ENCODE results near the gene NEUROG3.

NEUROG3 gene, protein sequence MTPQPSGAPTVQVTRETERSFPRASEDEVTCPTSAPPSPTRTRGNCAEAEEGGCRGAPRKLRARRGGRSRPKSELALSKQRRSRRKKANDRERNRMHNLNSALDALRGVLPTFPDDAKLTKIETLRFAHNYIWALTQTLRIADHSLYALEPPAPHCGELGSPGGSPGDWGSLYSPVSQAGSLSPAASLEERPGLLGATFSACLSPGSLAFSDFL

DNA sequence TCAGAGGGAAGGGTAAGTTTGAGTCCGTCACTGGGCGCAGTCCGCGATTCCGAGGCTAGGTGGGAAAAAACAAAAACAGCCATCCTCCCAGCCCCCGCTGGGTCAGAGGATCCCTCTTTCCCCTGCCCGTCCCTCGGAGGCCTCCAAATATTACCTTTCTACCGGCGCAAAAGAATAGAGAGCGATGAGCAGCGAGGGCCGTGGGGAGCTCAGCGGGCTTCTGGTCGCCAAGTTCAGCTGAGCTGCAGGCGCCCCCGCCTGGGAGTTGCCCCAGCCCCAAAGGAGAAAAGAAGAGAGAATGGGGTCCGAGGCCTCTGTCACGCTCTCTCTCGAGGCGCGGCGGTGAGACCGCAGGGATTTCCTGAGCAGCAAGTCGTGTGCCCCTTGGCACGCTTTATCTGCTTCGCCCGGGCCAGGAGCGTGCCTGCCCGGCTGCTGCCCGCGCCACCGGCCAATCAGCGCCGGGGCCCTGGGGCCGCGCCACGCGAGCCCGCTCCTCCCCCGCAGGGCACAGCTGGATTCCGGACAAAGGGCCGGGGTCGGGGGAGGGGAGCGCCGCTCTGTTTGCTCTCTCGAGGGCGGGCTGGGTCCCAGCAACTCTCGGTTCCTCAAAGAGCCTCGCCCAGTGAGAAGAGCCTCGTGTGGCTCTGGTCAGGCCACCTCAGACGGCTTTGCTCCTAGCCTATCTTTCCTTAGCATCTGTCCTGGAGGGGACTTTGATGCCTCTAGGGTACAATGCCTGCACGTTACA, at the start of gene NEUROG3:
TSS of gene NEUROG3 (minus strand) at position 367 of the 751 bp plus-strand sequence. CDS start 379 bp downstream, outside the sequence.
- no peak for DNase-seq

DNA sequence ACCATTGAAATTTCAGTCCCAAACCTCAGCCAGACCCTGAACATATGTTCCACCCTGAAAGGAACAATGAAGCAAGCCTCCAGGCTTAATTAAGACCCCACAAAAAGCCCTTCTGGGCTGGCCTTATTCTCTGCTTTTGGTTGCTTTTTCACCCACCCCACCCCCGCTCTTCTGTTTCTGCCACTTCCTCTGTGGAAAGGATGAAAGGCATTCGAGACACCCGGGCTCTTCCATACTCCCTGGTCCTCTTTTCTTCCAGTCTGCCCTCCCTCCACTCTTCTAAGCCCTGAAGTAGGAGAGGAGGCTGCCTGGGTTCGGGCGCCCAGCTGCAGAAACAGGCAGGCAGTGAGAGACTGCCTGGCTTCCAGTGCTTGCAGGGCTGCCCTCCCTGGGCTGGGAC, 47.4 kb upstream of the NEUROG3 start:
- DNase-seq: no peak

DNA sequence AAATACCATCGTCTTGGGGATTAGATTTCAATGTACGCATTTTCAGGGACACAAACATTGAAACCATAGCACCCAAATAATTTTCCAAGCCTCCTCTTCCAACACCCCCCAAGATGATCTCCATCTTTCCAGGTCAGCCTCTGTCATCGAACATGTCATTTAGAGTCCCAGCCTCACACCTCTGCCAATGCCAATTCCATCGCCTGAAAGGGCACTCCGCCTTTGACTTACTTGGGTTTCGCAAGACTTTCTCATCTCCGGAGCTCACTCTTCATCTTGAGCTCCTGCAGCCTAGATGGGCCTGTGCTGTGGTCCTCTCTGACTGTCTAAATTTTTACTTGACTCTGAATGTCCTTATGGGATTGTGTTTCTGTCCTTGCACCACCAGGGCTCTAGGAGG, 46.4 kb upstream of the NEUROG3 start:
- no peak for DNase-seq

DNA sequence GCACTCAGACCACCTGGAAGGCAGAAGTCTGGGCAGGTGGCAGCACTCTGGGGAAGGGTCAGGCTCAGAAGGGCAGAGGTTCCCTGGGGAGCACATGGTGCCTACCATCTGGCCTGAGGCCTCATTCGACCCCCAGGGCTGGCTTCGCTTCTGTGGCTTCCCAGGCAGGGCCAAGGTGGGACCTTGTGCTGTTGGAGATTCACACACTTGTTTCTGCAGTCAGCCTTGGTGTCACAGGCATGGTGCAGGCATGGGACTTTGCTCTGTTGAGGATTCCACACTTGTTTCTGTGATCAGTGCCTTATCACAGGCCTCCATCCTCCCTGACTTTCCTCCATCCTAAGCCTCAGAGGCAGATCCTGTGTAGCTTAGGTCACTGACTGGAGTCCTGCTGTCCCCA, 45.5 kb upstream of the NEUROG3 start:
- DNase-seq: no peak

DNA sequence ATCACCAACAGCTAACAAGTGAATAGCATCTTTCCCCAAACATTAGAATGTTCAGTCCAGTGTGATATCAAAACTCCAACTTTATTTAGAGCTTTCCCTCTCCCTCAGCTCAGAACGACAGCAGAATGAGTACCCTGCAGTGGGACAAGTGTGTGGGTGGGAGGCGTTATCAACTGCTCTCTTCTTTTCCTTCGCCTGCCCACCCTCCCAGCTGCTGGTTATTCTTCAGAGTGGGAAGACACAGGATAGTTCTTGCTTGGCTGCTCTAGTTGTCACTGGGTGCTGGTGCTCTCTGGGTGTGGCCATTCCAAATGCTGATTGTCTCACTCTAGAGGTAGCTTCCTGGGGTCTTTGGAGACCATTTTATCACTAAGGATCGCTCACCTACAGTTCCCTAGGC, 43.1 kb upstream of the NEUROG3 start:
- DNase-seq: no peak

DNA sequence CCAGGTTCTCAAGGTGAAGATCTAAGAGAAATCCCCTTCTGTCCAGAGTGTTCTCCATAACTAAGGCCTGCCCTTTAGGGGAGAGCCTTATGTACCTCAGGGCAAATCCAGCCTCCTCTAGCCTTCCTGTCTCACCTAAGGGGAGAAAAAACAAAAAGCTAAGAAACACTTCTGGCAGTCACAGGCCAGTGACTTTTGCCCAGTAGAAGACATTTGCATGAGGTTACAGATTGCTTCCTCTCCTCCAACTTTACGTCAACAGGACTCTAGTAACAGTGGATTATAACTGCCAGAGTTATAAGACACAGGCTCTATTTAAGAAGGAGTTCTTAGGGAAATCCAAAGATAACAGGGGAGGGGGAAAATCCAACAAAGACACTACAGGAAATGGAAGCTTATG, 40.9 kb upstream of the NEUROG3 start:
- no peak for DNase-seq

DNA sequence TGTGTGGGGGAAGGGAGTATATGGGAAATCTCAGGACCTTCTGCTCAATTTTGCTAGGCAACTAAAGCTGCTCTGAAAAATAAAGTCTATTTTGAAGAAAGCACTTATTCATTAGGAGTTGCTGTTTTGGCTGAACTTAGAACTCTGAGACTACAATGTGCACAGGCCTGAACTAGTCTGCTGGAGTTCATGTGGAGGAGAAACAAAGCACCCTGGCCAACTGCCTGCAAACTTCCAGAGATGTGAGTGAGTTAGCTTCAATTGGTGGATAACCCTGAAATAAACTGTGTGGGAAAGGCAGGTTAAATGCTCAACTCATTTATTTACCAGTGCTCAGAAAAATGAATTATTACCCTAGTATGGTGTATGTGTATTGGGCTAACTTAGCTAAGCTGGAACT, 39.5 kb upstream of the NEUROG3 start:
- no peak for DNase-seq

DNA sequence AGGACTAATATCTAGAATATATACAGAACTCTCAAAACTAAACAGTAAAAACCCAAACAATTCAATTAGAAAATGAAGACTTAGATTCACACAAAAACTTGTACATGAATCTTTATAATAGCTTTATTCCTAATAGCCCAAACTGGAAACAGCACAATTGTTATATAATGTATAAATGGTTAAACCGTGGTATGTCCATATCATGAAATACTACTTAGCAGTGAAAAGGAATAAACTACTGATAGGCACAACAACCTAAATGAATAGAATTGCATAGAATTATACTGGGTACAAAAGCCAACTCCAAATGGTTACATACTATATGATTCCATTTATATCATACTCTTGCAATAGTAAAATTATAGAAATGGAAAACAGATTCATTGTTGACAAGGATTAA, 35.9 kb upstream of the NEUROG3 start:
- no peak for DNase-seq

DNA sequence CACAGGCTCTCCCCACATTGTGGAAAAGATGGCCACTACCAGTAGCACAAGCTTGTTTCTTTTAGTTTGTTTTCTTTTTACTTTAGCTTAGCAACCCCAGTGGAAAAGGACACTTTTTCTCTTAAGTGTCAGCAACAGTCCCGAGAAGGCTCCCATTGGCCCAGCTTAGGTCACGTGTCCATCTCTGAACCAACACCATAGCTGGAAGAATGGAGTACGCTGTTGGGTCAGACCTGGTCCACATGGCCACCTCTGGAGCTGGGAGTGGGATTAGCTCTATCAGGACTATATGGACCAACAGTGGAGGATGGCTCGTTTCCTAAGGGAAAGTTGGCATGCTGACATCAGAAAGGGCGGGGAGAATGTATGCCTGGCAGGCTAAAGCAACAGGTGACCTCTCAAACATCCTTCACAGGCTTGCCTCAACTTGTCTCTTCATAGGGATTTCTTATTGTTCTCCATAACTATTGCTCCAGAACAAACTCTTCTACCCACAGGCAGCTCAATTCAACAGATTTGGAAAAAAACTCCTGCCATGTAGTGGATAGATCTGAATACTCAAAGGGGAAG, 27.6 kb upstream of the NEUROG3 start:
- no peak for DNase-seq

DNA sequence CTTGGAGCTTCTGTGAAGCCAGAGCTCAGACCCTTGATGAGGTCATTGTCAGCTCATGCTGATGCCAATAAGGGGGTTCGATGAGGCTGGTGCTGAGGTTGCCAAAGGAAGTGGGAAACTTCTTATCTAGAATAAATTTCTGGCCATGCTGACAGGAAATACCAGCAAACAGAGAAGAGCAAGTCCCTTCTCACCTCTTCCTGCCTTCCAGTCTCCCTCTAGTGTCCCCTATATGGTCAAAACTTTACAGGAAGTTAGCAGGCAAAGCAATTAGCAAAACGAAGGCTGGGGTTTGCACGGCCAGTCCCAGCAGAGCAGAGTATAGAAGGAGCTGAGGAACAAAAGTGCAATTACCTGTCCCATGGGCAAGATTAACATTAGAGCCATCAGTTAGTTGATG, 15.1 kb upstream of the NEUROG3 start:
- DNase-seq: no peak

DNA sequence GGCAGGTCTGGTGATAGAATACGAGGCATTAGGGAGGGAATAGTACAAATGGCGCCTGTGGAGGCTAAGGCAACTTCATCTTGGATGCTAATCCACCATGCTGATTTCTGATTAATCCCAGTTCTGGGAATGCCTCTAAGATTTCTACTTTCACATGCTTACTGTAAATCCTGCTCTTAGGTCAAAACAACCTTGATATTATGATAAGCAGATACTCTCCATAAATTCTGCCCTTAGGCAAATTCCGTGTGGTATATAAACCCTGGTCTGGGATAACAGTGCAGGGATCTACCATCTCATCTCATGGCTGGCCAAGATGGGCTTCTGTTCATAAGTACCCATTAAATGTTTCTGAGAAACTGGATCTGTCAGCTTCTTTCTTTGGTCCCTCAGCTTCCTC, 11.4 kb upstream of the NEUROG3 start:
- no peak for DNase-seq

DNA sequence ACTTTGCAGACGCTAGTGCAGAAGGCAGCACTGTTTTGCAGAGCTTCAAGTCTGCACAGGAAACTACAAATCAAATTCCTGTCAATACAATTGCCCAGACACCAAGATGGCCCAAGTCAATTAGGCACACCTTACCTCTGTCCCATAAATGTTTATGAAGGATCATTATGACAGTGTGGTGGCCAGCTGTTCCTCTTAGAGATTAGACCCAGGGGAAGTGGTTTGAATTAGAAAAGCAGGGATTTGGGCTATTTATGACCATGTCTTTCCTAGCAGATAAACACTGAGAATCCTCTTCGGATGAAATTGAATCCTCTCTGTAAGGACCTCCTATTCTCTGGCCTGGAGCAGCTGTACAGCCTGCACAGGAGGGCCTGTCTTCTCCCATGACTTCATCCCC, 9.9 kb upstream of the NEUROG3 start:
- DNase-seq: no peak

DNA sequence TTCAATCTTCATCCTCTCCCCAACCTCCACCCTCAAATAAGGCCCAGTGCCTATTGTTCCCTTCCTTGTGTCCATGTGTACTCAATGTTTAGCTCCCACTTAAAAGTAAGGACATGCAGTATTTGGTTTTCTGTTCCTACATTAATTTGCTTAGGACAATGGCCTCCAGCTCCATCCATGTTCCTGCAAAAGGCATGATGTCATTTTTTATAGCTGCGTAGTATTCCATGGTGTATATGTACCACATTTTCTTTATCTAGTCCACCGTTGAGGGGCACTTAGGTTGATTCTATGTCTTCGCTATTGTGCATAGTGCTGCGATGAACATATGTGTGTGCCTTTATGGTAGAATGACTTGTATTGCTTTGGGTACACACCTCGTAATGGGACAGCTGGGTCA, 7.2 kb upstream of the NEUROG3 start:
- no peak for DNase-seq

DNA sequence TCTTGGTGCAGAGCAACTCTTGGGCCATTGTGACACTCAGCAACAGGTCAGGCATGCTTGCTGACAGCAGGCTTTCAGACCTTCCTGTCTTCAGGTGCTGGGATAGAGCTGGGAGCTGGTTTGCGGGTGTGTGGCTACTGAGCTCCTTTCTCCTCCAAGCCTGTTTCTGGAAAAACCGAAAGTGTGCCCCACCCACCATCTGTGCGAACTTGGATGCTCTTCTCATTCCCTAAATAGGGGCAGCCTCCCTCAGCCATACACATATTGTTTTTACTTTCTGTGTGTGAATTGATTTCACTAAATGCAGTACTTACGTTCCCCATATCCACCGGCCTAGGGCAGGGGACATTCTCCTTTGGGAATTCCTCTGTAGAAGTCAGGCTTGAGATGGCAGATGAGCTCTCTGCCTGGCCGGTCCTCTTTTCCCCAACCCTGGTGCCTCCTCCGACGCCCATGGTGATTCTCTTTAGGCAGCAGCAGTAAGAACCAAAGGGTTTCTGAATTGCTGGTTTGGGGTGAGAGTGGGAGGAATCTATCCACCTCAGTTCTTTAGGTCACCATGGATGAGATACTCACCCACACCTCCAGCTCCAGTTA, 6.3 kb upstream of the NEUROG3 start:
- DNase-seq: peak; percentile 5

DNA sequence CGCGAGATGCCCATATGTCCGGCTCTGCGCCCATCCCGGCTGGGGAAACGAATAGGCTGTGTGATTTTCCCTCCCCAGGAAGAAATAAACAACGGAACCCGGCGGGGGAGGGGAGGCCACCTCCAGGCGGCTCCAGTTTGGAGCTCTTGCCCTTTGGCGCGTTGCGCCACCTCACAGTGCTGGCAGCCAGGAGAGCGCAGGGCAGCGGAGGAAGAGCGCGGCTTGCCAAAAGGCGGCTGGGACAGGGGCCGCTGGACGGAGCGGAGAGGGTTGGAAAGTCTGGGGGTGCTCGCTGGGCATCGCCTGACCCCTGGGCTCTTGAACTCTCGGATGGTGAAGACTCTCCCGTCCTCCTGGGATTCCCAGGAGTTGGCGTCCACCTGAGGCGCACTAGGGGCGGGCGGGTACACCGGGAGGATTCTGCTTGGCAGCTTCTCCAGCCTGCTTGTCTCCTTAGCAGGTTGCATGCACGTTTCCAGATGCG, 5.3 kb upstream of the NEUROG3 start:
- DNase-seq: peak; percentile 61

DNA sequence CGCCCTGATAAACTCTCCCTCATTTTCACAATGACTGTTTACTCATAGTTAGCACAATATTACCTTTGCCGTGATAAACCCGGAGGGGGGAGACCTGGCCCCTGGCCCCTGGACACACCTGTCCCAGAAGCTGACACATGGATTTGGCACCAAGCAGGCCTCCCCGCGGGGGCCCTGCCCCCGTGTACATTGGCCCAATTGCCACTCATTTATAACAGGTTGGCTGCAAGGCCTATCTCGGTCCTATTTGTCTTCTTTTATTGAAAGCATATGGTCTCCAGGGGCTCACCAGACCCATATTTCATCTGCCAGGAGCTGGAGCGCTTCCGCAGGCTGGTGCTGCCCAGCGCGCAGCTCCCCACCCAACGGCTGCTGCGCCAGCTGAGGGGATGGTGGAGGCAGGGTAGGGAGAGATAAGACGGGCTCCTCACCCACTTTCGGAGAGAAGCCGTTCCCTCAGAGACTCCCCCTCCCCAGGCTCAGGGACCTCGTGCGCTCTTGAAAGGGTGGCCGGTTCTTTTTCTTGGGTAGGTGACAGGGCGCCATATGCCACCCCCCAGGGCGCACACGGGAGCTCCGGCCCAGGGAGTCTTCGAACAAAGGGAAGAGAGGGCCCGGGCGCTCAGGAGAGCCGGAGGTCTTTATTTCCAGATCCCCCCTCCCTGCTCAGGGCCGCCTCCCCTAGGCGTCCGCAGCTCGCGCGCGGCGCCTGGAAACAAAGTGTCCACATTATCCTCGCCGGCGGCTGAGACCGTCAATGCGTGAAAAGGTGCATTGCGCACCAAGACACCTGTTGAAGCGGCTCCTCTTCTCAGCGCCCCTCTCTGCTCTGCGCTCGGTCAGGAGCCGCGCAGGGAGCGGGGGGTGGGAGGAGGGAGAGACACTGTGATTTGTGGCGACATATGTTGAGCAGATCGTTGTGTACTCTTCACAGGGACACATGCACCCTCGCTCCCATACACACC, 4.3 kb upstream of the NEUROG3 start:
- peak; percentile 80 for DNase-seq

DNA sequence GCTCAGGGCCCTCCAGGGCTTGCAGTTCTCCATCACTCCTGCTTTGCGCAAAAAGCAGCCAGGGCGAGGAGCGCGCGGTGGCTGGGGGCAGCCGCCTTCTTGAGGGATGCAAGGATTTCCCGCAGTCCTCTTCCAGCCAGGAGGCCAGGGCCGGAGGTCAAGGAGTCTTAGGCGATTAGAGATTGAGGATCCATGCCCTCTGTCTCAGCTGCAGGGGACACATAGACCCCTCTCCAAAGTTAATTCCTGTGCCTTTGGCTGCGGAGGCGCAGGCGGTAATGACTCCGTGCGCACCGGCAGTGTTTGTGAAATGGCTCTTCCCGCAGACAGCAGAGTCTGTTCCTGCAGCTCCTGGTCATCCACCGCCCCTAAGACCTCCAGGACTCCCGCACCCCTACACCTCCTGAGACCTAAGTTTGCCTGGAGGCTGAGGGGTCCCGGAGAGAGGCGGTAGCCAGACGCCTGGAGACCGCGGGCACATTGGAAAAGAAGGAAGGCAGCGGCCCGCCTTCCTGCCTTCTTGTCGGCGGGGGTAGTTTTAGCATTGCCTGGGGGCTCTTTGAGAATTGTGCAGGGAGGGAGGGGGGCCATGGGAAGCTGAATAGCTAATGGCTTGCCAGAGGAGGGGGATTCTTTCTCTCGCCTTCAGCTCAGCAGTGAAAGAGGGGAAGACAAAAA, 3.3 kb upstream of the NEUROG3 start:
- no peak for DNase-seq

DNA sequence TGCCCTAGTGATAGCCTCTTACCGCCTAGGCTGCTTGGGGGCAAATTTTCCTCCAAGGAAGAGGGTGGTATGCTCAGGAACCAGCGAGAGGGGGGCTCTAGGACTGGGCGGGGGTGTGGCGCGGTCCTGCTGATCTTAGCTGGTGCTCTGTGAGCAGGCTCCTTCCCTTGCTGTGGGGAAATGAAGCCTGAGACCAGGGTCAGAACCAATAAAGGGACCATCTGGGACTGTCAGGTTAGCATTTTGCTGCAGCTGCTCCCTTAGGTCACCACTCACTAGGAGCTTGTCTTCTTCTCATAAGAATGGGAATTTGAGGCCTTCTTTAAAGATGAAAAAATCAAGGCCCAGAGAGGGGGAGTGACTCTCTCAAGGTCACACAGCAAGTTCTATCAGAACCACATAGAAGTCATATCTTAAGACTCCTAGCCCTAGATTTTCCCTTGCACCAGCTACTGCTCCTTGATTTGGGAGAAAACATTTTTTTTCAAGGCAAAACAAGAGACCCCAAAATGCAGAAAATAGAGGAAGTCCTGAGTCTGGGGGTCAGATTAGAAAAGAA, 2.0 kb upstream of the NEUROG3 start:
- DNase-seq: no peak

DNA sequence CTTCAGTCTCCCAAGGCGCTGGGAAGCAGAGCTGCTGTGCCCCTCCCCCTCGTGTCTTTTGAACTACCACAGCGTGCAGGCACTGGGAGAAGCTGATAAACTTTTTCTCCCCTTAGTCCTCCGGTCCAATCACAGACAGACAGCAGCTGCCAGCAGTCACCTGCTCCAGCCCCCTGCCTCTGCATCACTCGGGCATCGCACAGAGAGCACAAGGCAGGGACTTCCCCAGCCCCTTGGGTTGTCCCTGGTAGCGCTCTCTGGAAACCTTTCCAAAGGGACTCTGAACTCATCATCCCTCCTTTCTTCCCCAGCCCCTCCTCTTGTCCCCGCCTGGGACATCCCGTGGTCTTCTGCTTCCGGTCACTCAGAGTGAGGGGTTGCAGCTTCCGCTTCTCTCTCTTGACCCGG, 1.4 kb upstream of the NEUROG3 start:
- no peak for DNase-seq

DNA sequence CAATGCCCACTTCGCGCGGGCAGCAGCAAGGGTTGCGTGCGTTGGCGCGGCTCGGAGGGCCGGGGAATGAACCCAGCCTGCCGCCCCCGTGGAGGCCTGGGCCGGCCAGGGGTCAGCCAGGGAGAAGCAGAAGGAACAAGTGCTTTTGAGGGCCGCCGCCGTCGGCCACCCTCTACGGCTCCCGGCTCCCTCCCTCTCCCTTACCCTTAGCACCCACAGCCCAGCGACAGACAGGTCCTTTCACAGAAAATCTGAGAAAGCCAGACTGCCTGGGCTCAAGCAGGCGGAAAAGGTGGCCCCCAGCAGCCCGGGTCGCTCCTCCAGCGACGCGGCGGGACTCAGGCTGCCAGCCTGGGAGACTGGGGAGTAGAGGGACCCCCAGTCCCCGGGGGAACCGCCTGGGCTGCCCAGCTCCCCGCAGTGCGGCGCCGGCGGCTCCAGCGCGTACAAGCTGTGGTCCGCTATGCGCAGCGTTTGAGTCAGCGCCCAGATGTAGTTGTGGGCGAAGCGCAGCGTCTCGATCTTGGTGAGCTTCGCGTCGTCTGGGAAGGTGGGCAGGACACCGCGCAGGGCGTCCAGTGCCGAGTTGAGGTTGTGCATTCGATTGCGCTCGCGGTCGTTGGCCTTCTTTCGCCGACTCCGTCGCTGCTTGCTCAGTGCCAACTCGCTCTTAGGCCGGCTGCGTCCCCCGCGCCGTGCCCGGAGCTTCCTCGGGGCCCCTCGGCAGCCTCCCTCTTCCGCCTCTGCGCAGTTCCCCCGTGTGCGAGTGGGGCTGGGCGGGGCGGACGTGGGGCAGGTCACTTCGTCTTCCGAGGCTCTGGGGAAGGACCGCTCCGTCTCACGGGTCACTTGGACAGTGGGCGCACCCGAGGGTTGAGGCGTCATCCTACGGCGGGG, 815 bp downstream of the NEUROG3 start:
- DNase-seq: peak; percentile 12

Measured in NCI-H2171 treated with DMSO at 0.1 percent for 48 hours (cell line).